ENCODE measurements around the gene YEATS2.

DNA sequence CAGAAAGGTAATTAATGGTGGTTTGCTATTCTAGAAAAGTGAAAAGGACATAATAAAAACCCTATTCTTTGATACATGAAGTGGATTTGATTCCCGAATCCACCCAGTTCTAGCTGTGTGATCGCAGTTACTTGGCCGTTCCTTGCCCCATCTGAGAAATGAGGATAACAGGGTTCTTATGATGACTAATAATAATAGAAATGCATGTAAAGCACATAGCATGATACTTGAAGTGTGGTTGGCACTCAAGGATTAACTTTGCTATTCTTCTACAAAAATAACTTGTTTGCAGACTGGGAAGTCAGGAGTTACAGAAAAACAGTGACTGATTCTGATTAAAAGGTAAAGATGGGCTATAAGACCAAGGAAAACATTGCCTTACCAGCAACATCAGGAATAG is 160.3 kb downstream of the YEATS2 start:
- TF ChIP-seq, protein P1, sequence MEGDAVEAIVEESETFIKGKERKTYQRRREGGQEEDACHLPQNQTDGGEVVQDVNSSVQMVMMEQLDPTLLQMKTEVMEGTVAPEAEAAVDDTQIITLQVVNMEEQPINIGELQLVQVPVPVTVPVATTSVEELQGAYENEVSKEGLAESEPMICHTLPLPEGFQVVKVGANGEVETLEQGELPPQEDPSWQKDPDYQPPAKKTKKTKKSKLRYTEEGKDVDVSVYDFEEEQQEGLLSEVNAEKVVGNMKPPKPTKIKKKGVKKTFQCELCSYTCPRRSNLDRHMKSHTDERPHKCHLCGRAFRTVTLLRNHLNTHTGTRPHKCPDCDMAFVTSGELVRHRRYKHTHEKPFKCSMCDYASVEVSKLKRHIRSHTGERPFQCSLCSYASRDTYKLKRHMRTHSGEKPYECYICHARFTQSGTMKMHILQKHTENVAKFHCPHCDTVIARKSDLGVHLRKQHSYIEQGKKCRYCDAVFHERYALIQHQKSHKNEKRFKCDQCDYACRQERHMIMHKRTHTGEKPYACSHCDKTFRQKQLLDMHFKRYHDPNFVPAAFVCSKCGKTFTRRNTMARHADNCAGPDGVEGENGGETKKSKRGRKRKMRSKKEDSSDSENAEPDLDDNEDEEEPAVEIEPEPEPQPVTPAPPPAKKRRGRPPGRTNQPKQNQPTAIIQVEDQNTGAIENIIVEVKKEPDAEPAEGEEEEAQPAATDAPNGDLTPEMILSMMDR (IDR thresholded peaks at IDR 0.05), result no peak
- TF ChIP-seq POLR2A (IDR thresholded peaks at IDR 0.05), result no peak
